ENCODE data around the gene NSUN4. TPM values are rescaled to one million over a fixed set of nuclear protein-coding genes. Genes with fewer than 3 reads are reported as not detected.

The NSUN4 gene
- total and polyA plus RNA-seq, 2 of the 13 experiments (the other 11 are each of a cell fraction or from before 2014, with no cell fraction given), result 21.5 to 23.5 TPM

GRCh38 chr1:46394108-46394871 is 53.7 kb downstream of the NSUN4 start, which contains the start of gene FAAH (continued):
- TF ChIP-seq ZNF383 (CRISPR knock-in tag; IDR thresholded peaks at IDR 0.05; ENCODE audit: borderline replicate concordance) (no peak), ZNF337 (CRISPR knock-in tag; IDR thresholded peaks at IDR 0.05; ENCODE audit: borderline replicate concordance, low read depth) (peak; percentile 59; the same call in 1 of the 2 replicates), ZNF441 (CRISPR knock-in tag; IDR thresholded peaks at IDR 0.05; ENCODE audit: borderline replicate concordance) (peak; percentile 41; the same call in 1 of the 2 replicates), ZNF674 (CRISPR knock-in tag; IDR thresholded peaks at IDR 0.05; ENCODE audit: low read depth) (peak; percentile 84; the same call in 1 of the 2 replicates), RXRA (CRISPR knock-in tag; IDR thresholded peaks at IDR 0.05) (peak; percentile 77), MBD4 (IDR thresholded peaks at IDR 0.05; ENCODE audit: borderline replicate concordance, low read length) (no peak), YEATS4 (CRISPR knock-in tag; IDR thresholded peaks at IDR 0.05; ENCODE audit: borderline replicate concordance) (peak; percentile 84), CSRNP1 (CRISPR knock-in tag; IDR thresholded peaks at IDR 0.05) (peak; percentile 89), ZNF75D (CRISPR knock-in tag; IDR thresholded peaks at IDR 0.05; ENCODE audit: borderline replicate concordance) (no peak), FOXA1 (IDR thresholded peaks at IDR 0.05) (no peak), FOXA1 (CRISPR knock-in tag; IDR thresholded peaks at IDR 0.05) (peak; percentile 40), ZNF20 (CRISPR knock-in tag; IDR thresholded peaks at IDR 0.05) (no peak), HOXD1 (CRISPR knock-in tag; IDR thresholded peaks at IDR 0.05) (peak; percentile 74), ZNF329 (CRISPR knock-in tag; IDR thresholded peaks at IDR 0.05; ENCODE audit: low read depth) (peak; percentile 74; the same call in 1 of the 2 replicates), MXD4 (CRISPR knock-in tag; IDR thresholded peaks at IDR 0.05) (peak; percentile 61), ZNF747 (CRISPR knock-in tag; IDR thresholded peaks at IDR 0.05; ENCODE audit: borderline replicate concordance) (peak; percentile 82; the same call in 1 of the 2 replicates), SAFB2 (CRISPR knock-in tag; IDR thresholded peaks at IDR 0.05; ENCODE audit: borderline replicate concordance, low read depth) (peak; percentile 97; the same call in 1 of the 2 replicates), MTF2 (CRISPR knock-in tag; IDR thresholded peaks at IDR 0.05; ENCODE audit: borderline replicate concordance) (peak; percentile 79; the same call in 1 of the 2 replicates), GRHL1 (CRISPR knock-in tag; conservative IDR thresholded peaks at IDR 0.05) (no peak), ZNF780A (CRISPR knock-in tag; IDR thresholded peaks at IDR 0.05) (no peak), TP53 (CRISPR knock-in tag; conservative IDR thresholded peaks at IDR 0.05) (no peak), ZNF709 (CRISPR knock-in tag; IDR thresholded peaks at IDR 0.05) (peak; percentile 94), TEAD2 (CRISPR knock-in tag; IDR thresholded peaks at IDR 0.05) (peak; percentile 88; the same call in 1 of the 2 replicates), ZNF746 (CRISPR knock-in tag; IDR thresholded peaks at IDR 0.05) (no peak; the same call in 1 of the 2 replicates), MBNL3 (CRISPR knock-in tag; conservative IDR thresholded peaks at IDR 0.05) (no peak), ATF1 (CRISPR knock-in tag; IDR thresholded peaks at IDR 0.05) (no peak), ZNF510 (CRISPR knock-in tag; IDR thresholded peaks at IDR 0.05; ENCODE audit: low read depth) (peak; percentile 82), ZNF777 (CRISPR knock-in tag; IDR thresholded peaks at IDR 0.05) (peak; percentile 87), ZBTB3 (CRISPR knock-in tag; IDR thresholded peaks at IDR 0.05; ENCODE audit: borderline replicate concordance, low read depth) (no peak)

Data from HepG2 (cell line).